Measurements from ENCODE around the gene CTNNA3.
A peak's percentile ranks its signal among the peaks of the same experiment; 100 is the strongest.

Gene CTNNA3

GRCh38 chr10:66176772-66177171 lies 1519.2 kb downstream of the CTNNA3 start:
- peak in 1 of 58 donors; percentile 1 for DNase-seq

- no peak for DNase-seq
Measured at GRCh38 chr10:66167816-66168215, 1528.2 kb downstream of the CTNNA3 start.

- DNase-seq, result no peak
Measured at GRCh38 chr10:66162560-66163143, 1533.3 kb downstream of the CTNNA3 start.

- DNase-seq, result no peak
Measured at GRCh38 chr10:66151346-66151745, 1544.6 kb downstream of the CTNNA3 start.

- DNase-seq, result no peak
Measured at GRCh38 chr10:66148312-66148711, 1547.7 kb downstream of the CTNNA3 start.

GRCh38 chr10:66144016-66144415 lies 1552.0 kb downstream of the CTNNA3 start:
- no peak for DNase-seq

- DNase-seq, result no peak
Measured at GRCh38 chr10:66102756-66103155, 1593.2 kb downstream of the CTNNA3 start.

- DNase-seq, result no peak
Measured at GRCh38 chr10:66098595-66099480, 1597.2 kb downstream of the CTNNA3 start.

GRCh38 chr10:66095610-66096009 lies 1600.4 kb downstream of the CTNNA3 start:
- no peak for DNase-seq

- no peak for DNase-seq
Measured at GRCh38 chr10:66085906-66086305, 1610.1 kb downstream of the CTNNA3 start.

- DNase-seq, result no peak
Measured at GRCh38 chr10:66071907-66072306, 1624.1 kb downstream of the CTNNA3 start.

GRCh38 chr10:66058594-66058993 lies 1637.4 kb downstream of the CTNNA3 start:
- no peak for DNase-seq

- no peak for DNase-seq
Measured at GRCh38 chr10:66049335-66049734, 1646.7 kb downstream of the CTNNA3 start.

GRCh38 chr10:66045859-66046258 lies 1650.1 kb downstream of the CTNNA3 start:
- no peak for DNase-seq

GRCh38 chr10:66041771-66042170 lies 1654.2 kb downstream of the CTNNA3 start:
- no peak for DNase-seq

- no peak for DNase-seq
Measured at GRCh38 chr10:66038623-66039022, 1657.4 kb downstream of the CTNNA3 start.

- no peak for DNase-seq
Measured at GRCh38 chr10:66026321-66026720, 1669.7 kb downstream of the CTNNA3 start.

- no peak for DNase-seq
Measured at GRCh38 chr10:66025186-66025585, 1670.8 kb downstream of the CTNNA3 start.

GRCh38 chr10:66021423-66021822 lies 1674.6 kb downstream of the CTNNA3 start:
- no peak for DNase-seq

- no peak for DNase-seq
Measured at GRCh38 chr10:66008221-66008620, 1687.8 kb downstream of the CTNNA3 start.

- no peak for DNase-seq
Measured at GRCh38 chr10:66006411-66006810, 1689.6 kb downstream of the CTNNA3 start.

GRCh38 chr10:65993451-65993850 lies 1702.5 kb downstream of the CTNNA3 start:
- no peak for DNase-seq

- no peak for DNase-seq
Measured at GRCh38 chr10:65968871-65969270, 1727.1 kb downstream of the CTNNA3 start.
